GM04503 (cell line): ENCODE results near the gene DNM1.

Experiments used
- DNase-seq: peaks from one replicate; pipeline ENCODE4 v3.0.0-alpha.2; 2012; ENCODE audit warnings: low read depth

Gene DNM1

DNA sequence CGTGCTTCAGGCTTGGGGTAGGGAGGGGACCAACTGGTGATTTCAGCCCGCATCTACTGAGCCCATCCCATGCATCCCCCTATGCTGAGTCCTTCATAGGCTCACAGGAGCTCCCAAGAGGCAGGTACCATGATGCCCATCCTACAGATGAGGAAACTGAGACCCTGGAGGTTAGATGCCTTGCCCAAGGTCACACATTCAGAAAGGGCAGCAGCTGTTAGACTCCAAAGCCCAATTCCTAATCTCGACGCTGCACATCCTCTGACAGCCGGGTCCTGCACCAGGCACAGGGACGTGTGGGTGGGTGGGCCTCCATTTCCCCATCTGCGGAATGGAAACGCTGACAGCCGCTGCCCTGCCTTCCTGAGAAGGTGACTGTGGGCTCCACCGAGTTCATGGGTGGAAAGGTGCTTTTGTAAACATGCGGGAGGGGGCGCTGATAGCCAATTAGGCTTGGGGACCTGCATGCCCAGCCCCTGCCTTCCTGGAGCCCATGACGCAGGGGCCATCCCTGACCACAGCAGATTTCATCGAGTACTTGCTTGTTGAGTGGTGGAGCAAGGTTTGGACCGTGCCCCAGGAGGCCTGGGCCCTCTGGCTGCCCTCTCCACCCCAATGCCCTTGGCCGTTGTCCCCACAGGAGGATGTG, 2.2 kb downstream of the DNM1 start:
- DNase-seq, result no peak

- DNase-seq, result no peak
These were observed 3.3 kb downstream of the DNM1 start for GRCh38 chr9:128206484-128206883.

GRCh38 chr9:128206916-128207910, 4.0 kb downstream of the DNM1 start:
- no peak for DNase-seq

GRCh38 chr9:128208386-128208785, 5.2 kb downstream of the DNM1 start:
- DNase-seq, result no peak

GRCh38 chr9:128208946-128209669, 5.9 kb downstream of the DNM1 start:
- DNase-seq, result no peak

GRCh38 chr9:128211186-128211980, 8.2 kb downstream of the DNM1 start:
- no peak for DNase-seq

DNA sequence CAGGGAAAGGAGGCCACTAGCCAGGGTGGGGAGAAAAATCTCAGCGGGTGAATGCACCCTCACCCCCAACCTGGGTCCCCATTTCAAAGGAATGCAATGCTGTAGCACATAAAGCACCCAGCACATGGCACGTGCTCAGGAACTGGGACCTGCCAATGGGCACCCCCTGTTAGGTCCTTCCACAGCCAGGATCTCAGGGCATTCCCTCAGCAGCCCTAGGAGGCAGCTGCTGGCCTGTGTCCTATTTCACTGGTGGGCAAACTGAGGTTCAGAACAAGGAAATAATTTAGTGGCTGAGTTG, 8.8 kb downstream of the DNM1 start:
- no peak for DNase-seq

DNA sequence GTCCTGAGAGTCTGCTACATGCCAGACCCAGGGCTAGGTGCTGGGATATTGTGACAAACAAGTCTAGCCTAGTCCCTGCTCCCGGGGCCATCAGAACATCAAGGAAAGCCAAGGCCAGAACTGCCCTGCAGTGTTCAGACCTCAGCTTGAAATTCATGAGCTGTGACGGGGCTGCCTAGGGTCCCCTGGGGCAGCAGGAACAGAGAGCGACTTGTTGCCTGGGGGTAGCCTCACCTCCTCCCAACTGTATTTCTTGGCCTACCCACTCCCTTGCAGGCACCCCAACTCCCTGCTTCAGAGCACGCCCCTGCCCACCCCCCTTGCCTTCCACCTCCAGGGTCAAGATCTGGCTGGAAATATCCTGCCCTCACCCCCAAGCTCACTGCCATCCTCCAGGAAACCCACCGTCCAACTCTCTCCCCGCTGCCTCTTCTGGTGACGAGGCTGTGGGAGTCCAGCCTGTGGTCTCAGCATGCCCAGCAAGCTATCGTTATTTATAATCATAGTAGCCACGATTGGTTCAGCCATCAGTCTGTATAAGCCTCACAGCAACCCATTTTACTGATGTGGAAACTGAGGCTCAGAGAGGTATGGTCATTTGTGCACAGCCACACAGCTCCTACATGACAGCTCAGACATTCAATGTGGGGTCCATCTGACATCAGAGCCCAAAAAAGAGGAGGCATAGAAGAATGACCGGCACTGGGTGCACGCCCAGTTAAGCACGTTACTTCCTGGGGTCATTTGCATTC, 10.7 kb downstream of the DNM1 start:
- DNase-seq, result no peak

- DNase-seq, result no peak
These were observed 11.7 kb downstream of the DNM1 start for GRCh38 chr9:128214571-128215490.

DNA sequence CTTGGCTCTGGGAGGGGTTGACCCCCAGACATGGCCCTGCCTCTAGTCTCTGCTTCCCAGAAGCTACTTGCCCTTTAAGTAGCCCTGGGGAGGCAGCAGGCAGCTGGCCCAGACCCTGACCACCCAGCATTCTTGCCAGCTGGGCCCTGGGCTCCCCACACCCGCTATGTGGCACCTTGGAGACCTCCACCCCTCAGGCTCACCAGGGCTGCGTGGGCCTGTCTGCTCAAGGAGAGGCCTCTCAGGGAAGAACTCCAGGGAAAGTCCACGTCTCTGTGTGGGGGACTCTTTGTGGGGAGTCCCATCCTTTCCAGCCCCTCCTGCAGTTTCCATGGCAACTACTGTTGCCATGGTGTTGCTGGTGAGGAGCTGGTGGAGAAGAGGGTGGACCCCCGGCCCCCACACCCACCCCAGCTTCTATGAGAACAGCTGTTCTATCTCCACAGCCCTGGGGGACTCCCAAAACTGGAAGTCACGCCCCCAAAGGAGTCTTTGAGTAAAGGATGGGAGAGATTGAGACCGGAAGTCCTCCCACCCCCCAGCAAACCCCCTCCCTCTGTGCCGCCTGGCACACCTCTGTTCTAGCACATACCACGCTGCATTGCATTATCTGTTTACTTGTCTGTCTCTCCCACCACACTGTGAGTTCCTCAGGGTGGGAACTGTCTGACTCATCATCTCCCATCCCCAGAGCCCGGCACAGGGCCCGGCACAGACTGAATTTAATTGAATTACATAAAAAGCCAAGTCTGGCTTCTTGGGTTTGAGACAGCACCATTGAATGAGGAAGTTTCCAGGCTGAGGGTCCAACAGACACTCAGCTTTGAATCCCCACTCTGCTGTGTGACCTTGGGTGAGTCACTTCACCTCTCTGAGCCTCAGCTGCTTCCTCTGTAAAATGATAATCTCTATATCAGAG, 12.6 kb downstream of the DNM1 start:
- no peak for DNase-seq

DNA sequence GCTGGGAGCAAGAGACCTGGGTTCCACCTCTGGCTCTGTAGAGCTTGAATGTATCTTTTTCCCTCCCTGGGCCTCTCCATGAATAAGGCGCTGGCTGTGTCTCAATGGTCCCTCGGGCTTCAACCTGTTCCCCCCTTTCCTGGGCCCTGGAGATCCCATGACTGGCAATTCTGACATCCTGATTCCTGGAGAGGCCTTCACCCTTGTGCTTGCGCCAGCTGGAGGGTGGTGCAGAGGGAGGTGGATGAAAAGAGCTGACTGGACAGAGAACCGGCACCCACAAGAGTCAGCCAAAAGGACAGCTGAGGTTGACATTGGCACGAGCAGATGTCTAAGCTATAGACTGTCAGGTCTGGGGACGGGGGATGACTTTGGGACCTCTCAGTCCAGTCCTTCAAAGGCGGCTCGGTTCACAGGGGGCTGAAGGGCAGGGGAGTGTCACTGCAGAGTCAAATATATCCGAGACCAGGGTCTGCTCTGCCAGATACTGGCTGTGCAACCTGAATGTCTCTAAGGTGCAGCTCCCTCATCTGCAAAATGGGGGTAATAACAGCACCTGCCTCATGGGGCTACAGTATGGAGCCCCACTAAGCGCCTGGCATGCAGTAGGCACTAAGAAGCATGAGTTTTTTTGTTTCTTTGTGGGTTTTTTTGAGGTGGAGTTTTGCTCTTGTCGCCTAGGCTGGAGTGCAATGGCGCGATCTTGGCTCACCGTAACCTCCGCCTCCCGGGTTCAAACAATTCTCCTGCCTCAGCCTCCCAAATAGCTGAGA, 13.8 kb downstream of the DNM1 start:
- no peak for DNase-seq

DNA sequence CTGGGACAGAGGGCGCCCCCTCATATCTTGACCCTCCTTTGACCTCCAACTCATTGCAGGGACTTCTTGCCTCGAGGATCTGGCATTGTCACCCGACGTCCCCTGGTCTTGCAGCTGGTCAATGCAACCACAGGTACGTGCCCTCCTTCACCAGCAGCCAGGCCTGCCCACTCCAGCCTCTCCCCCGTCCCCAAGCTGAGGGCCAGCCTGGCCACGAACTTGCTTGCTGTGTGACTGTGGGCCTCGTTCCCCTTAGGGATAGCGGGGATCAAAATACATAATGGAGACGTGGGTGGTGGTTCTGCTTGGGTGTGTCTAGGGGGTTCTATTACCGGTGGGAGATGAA, 15.0 kb downstream of the DNM1 start:
- no peak for DNase-seq

- no peak for DNase-seq
These were observed 15.6 kb downstream of the DNM1 start for GRCh38 chr9:128218518-128219389.

DNA sequence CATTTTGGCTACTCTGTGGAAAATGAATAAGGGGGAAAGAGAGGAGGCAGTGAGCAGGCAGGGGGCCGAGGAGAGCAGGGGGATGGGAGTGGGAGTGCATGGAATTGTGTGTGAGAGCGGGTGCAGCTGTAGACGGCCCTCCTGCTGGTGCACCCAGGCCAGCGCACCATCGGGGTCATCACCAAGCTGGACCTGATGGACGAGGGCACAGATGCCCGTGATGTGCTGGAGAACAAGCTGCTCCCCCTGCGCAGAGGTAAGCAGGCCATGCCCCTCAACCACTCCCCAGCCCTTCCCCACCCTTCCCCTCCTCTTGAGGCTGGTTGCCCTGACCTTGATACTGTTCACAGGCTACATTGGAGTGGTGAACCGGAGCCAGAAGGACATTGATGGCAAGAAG, 16.7 kb downstream of the DNM1 start:
- DNase-seq, result no peak

GRCh38 chr9:128222026-128222425, 18.8 kb downstream of the DNM1 start:
- DNase-seq, result no peak

DNA sequence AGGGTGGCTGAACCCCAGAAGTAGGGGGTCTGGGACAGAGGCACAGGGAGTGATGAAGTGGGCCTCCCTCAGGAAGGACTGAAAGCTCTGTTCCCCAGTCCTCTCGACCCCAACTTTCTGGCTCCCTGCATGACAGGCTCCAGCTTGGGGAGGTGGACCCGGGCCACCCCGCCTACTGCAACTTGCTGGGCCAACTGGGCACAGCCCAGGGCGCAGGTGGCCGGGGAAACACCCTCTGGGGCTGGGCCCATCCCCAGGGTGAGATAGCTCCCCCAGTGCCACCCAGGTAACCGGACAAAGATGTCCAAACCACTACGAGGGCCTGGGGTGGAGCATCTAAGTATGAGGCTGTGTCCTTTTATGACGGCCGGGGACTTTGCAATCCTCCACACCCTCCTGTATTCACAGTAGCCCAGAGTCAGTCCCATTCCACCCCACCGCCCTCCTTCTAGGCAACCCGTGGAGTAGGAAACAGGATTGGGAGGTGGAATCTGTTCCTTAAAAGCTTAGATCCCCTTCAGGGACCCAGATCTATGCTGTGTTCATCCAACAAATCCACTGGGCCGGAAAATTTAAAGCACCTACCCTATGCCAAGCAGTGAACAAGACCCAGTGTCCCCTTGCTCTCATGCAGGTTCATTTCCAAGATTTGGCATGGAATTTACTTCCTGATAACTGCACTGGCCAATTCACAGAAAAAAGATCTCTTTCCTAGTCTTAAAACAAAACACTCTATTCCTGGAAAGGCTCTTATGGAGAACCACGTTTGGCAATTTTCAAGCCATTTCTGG, 19.9 kb downstream of the DNM1 start:
- no peak for DNase-seq

DNA sequence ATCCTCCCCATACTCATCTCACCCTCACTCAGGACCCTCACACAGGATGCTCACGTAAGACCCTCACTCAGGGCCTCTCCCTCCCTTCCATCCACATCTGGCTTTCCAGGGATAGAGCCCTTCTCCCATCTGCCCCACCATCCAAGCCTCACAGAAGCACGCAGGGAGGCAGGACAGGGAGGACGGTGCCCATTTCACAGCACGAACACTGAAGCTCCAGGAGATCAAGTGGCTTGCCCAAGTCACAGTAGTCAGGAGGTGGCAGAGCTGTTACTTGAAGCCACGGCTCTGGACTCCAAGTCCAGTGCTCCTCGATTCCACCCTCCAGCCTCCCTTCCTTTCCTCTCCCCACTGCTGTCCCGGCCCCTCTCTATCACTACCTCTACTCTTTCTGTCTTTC, 21.7 kb downstream of the DNM1 start:
- no peak for DNase-seq
